ENCODE measurements around the gene TUSC2.
A peak's percentile ranks its signal among the peaks of the same experiment; 100 is the strongest.

The TUSC2 gene

DNA sequence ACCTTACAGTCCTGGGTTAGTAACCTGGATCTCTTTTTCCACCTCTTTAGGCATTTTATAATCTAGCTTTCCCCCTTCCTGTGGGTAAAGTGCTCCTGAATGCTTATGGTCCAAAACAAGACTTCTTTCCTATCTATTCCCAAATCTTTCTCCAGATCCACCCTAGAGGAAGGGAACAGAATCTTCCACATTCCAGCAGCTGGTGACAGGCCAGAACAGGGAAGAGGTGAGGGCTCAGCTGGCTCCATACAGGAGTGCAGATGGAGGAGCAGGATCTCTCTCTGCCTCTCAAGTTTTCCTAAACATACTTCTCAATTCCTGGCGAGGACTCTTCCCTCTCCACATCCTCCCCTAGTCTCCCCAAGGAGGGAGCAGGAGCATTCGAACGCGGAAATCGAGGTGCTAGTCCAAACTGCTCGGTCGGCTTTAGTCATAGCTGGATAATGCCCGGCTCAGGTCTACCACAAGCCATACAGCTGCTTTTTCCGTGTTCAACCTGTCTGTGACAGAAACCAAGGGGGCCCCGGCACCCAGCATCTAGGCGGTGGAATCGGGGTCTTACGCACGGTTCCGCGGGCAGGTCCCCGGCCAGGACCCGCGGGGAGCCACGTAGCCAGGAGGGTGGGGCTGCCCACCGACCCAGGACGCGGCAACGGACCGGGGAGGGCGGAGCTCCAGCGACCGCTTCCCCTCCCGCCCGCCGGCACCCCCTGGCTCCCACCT lies 8.6 kb upstream of the TUSC2 start:
- peaks cover 37 to 63% of the 10 kb centered on the region in 2 donors for H3K4me1 ChIP-seq (ENCODE audit: control insufficient read depth in 1 of 2, insufficient read depth in 2 of 2, low read length in 2 of 2)

DNA sequence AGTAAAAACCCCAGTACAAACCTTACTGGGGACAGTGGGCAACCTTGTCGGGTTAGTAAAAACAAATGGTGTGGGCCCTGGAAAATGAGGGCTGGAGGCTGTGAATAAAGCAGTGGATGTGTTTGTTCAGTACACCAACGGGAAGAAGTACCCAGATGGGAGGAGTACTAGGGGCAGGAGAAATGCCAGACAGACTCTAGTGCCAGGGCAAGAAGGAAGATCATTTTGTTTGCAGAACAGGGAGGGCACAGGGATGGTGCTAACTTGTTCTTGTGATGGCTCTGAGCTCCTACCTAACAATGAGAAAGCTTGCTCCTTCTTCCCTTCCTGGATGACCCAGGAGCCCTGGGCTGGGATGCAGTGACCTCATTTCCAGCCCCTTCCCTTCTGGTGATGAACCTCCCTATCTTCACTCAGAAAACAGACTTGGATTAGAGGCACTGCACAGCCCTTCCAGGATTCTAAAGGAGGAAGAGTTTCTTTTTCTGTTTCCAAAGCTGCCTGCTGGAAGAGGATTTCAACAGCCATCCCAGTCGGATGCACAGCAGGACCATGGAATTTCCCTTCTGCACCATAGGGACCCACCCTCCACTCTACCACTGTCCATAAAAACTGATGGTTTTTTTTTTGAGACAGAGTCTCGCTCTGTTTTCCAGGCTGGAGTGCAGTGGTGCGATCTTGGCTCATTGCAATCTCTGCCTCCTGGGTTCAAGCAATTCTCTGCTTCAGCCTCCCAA lies 6.5 kb upstream of the TUSC2 start:
- H3K36me3 ChIP-seq (ENCODE audit: control insufficient read depth in 1 of 2, insufficient read depth in 2 of 2, low read length in 2 of 2), result peaks cover 25 to 38% of the 10 kb centered on the region in 2 donors
- peak overlapping the region; percentile 26 for H3K27ac ChIP-seq (ENCODE audit: low read depth, low read length)
- peaks cover 23 to 45% of the 10 kb centered on the region in 2 donors for H3K4me1 ChIP-seq (ENCODE audit: control insufficient read depth in 1 of 2, insufficient read depth in 2 of 2, low read length in 2 of 2)
- H3K27me3 ChIP-seq (ENCODE audit: control insufficient read depth in 1 of 2, insufficient read depth in 2 of 2, low read length in 2 of 2), result no peaks in the 10 kb centered on the region
- H3K9ac ChIP-seq (ENCODE audit: low read depth in 1 of 2, low read length in 2 of 2), result peak overlapping the region; percentile 5 to 38
- H3K9me3 ChIP-seq (ENCODE audit: control insufficient read depth in 1 of 2, low read length in 2 of 2), result no peaks in the 10 kb centered on the region
- no peak overlapping the region for H3K4me3 ChIP-seq (ENCODE audit: low read depth in 1 of 2, low read length in 2 of 2)

More for the DNA sequence above, 8.6 kb upstream of the TUSC2 start:
- H3K36me3 ChIP-seq (ENCODE audit: control insufficient read depth in 1 of 2, insufficient read depth in 2 of 2, low read length in 2 of 2), result peaks cover 4 to 18% of the 10 kb centered on the region in 2 donors
- peak overlapping the region; percentile 98 for H3K27ac ChIP-seq (ENCODE audit: low read depth, low read length)
- peak overlapping the region; percentile 74 to 81 for H3K4me3 ChIP-seq (ENCODE audit: low read depth in 1 of 2, low read length in 2 of 2)
- H3K9ac ChIP-seq (ENCODE audit: low read depth in 1 of 2, low read length in 2 of 2), result peak overlapping the region; percentile 88 to 95
- H3K27me3 ChIP-seq (ENCODE audit: control insufficient read depth in 1 of 2, insufficient read depth in 2 of 2, low read length in 2 of 2), result no peaks in the 10 kb centered on the region
- H3K9me3 ChIP-seq (ENCODE audit: control insufficient read depth in 1 of 2, low read length in 2 of 2), result no peaks in the 10 kb centered on the region

DNA sequence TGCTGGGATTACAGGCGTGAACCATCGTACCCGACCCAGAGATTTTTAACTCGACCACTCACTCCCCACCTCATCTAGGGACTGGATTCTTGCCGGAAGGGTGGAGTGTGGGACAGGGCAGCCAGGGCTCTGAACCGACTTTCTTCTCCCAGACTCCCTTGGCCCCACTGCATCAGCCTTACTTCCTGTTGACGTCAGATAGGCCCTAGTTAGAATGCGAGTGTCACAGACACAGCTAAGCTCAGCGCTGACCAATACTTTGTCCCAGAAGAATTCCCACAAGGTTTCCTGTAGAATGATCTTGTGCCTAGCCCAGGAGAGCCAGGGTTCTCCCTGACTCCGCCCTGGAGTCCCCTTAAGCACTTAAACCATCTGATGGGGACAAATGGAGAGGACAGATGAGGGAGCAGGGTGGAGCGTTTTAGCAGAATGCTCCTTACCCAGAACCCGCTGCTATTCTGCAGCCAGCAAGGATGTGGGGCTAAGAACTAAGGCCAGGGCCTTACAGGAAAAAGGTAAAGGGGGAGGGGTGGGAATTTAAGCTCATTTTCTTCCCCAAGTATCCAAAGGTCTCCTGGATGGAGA lies 5.8 kb upstream of the TUSC2 start:
- peak overlapping the region; percentile 5 to 38 for H3K9ac ChIP-seq (ENCODE audit: low read depth in 1 of 2, low read length in 2 of 2)
- H3K4me3 ChIP-seq (ENCODE audit: low read depth in 1 of 2, low read length in 2 of 2), result no peak overlapping the region
- peaks cover 25 to 41% of the 10 kb centered on the region in 2 donors for H3K36me3 ChIP-seq (ENCODE audit: control insufficient read depth in 1 of 2, insufficient read depth in 2 of 2, low read length in 2 of 2)
- peak overlapping the region; percentile 26 for H3K27ac ChIP-seq (ENCODE audit: low read depth, low read length)
- H3K9me3 ChIP-seq (ENCODE audit: control insufficient read depth in 1 of 2, low read length in 2 of 2), result no peaks in the 10 kb centered on the region
- peaks cover 23 to 44% of the 10 kb centered on the region in 2 donors for H3K4me1 ChIP-seq (ENCODE audit: control insufficient read depth in 1 of 2, insufficient read depth in 2 of 2, low read length in 2 of 2)
- no peaks in the 10 kb centered on the region for H3K27me3 ChIP-seq (ENCODE audit: control insufficient read depth in 1 of 2, insufficient read depth in 2 of 2, low read length in 2 of 2)

GRCh38 chr3:50331364-50331907 lies 3.4 kb upstream of the TUSC2 start:
- Histone ChIP-seq H3K27ac (ENCODE audit: low read depth, low read length) (no peak overlapping the region), H3K4me3 (ENCODE audit: low read depth in 1 of 2, low read length in 2 of 2) (no peak overlapping the region), H3K27me3 (ENCODE audit: control insufficient read depth in 1 of 2, insufficient read depth in 2 of 2, low read length in 2 of 2) (no peaks in the 10 kb centered on the region), H3K4me1 (ENCODE audit: control insufficient read depth in 1 of 2, insufficient read depth in 2 of 2, low read length in 2 of 2) (peaks cover 29 to 50% of the 10 kb centered on the region in 2 donors), H3K9ac (ENCODE audit: low read depth in 1 of 2, low read length in 2 of 2) (no peak overlapping the region), H3K9me3 (ENCODE audit: control insufficient read depth in 1 of 2, low read length in 2 of 2) (no peaks in the 10 kb centered on the region), H3K36me3 (ENCODE audit: control insufficient read depth in 1 of 2, insufficient read depth in 2 of 2, low read length in 2 of 2) (peaks cover 25 to 41% of the 10 kb centered on the region in 2 donors)

DNA sequence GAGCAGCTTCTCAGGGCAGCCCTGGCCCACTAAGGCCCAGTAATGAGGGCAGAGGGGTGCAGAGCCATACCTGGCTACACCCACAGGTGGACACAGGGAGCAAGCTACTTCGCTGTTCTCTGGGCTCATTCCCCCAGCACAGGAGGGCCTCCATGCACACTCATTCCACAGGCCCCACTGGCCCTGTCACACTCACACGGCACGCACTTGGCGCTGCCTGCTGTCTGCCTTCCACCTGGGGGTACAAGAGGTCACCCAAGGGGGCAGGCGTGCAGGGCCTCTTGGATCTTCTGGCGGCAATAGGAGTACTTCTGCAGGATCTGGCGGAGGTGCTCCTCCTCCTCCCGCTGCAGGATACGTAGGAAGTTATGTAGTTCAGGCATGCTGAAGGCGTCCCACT lies 2.3 kb upstream of the TUSC2 start:
- Histone ChIP-seq H3K4me3 (ENCODE audit: low read depth in 1 of 2, low read length in 2 of 2) (no peak overlapping the region), H3K36me3 (ENCODE audit: control insufficient read depth in 1 of 2, insufficient read depth in 2 of 2, low read length in 2 of 2) (peaks cover 28 to 52% of the 10 kb centered on the region in 2 donors), H3K4me1 (ENCODE audit: control insufficient read depth in 1 of 2, insufficient read depth in 2 of 2, low read length in 2 of 2) (peaks cover 22 to 39% of the 10 kb centered on the region in 2 donors), H3K9ac (ENCODE audit: low read depth in 1 of 2, low read length in 2 of 2) (no peak overlapping the region), H3K27ac (ENCODE audit: low read depth, low read length) (no peak overlapping the region), H3K9me3 (ENCODE audit: control insufficient read depth in 1 of 2, low read length in 2 of 2) (no peaks in the 10 kb centered on the region), H3K27me3 (ENCODE audit: control insufficient read depth in 1 of 2, insufficient read depth in 2 of 2, low read length in 2 of 2) (no peaks in the 10 kb centered on the region)

DNA sequence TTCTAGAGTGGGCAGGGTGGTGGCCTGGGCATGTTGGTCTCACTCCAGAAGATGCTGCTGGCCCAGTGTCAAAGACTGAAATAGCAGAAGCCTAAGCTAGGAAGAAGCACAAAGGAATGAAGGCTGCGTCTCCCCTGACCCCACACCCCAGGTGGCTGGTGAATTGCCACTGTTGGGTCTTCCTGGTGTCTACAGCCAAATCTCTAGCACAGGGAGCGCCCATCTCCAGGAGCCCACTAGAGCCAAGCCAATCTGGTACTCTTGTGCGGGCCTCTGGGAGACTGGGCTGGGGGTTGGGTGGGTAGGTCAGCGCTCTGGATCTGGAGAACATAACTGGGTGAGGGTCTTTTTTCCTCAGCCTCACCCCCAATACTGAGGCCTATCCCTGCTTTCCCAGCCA lies 894 bp downstream of the TUSC2 start:
- Histone ChIP-seq H3K27ac (ENCODE audit: low read depth, low read length) (no peak overlapping the region), H3K9me3 (ENCODE audit: control insufficient read depth in 1 of 2, low read length in 2 of 2) (no peaks in the 10 kb centered on the region), H3K9ac (ENCODE audit: low read depth in 1 of 2, low read length in 2 of 2) (peak overlapping the region; percentile 91), H3K36me3 (ENCODE audit: control insufficient read depth in 1 of 2, insufficient read depth in 2 of 2, low read length in 2 of 2) (peaks cover 28 to 42% of the 10 kb centered on the region in 2 donors), H3K4me3 (ENCODE audit: low read depth in 1 of 2, low read length in 2 of 2) (peak overlapping the region; percentile 85 to 90), H3K27me3 (ENCODE audit: control insufficient read depth in 1 of 2, insufficient read depth in 2 of 2, low read length in 2 of 2) (no peaks in the 10 kb centered on the region), H3K4me1 (ENCODE audit: control insufficient read depth in 1 of 2, insufficient read depth in 2 of 2, low read length in 2 of 2) (peaks cover 24 to 48% of the 10 kb centered on the region in 2 donors)

DNA sequence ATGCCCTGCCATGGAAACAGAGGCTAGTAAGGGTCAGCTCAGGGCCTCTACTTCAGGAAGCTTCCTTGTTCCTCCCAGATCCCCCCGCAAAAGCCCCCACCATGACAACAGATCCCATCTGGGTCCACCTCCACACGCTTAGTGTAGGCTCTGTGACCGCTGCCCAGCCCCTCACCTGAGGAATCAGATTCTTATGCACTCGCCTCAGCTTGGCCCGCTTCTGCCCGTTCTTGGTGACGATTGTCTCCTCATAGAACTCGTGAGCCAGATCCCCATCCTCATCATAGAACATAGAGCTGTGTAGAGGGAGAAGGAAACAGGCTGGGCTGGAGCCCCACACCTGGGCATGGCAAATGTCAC lies 1.9 kb downstream of the TUSC2 start:
- peaks cover 29 to 52% of the 10 kb centered on the region in 2 donors for H3K4me1 ChIP-seq (ENCODE audit: control insufficient read depth in 1 of 2, insufficient read depth in 2 of 2, low read length in 2 of 2)
- H3K27me3 ChIP-seq (ENCODE audit: control insufficient read depth in 1 of 2, insufficient read depth in 2 of 2, low read length in 2 of 2), result no peaks in the 10 kb centered on the region
- H3K9ac ChIP-seq (ENCODE audit: low read depth in 1 of 2, low read length in 2 of 2), result no peak overlapping the region
- H3K4me3 ChIP-seq (ENCODE audit: low read depth in 1 of 2, low read length in 2 of 2), result no peak overlapping the region
- peaks cover 19 to 32% of the 10 kb centered on the region in 2 donors for H3K36me3 ChIP-seq (ENCODE audit: control insufficient read depth in 1 of 2, insufficient read depth in 2 of 2, low read length in 2 of 2)
- H3K9me3 ChIP-seq (ENCODE audit: control insufficient read depth in 1 of 2, low read length in 2 of 2), result no peaks in the 10 kb centered on the region
- H3K27ac ChIP-seq (ENCODE audit: low read depth, low read length), result no peak overlapping the region

DNA sequence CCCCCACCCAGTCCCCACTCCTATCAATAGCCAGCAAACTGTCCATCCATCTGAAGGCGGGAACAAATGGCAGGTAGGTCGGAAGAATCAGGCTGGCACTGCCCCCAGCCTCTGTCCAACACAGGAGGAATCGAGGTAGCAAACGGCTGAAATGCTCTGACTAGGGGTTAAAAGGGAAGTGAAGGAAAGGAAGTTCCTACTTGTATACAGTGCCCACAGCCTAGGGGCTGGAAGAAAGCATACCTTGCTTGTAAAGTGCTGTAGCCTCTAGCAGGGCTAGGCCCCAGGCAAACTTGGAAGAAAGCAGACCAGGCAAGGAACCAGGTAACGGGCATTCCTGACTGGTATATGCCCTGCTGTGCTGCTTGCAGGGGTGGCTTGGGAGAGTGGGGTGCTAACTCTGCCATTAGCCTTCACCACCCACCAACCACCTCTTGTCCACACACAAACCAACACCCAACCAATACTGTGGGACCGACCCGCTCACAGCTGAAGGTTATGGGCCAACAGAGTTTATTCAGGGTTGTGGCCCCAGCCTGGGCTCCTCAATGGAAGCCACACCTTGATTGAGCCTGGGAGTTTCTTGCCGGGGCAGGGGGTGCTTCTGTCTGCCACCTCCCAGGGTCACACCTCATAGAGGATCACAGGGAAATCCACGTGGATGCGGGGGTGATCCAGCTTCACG lies 2.4 kb downstream of the TUSC2 start:
- Histone ChIP-seq H3K4me3 (ENCODE audit: low read depth in 1 of 2, low read length in 2 of 2) (no peak overlapping the region), H3K27me3 (ENCODE audit: control insufficient read depth in 1 of 2, insufficient read depth in 2 of 2, low read length in 2 of 2) (no peaks in the 10 kb centered on the region), H3K9me3 (ENCODE audit: control insufficient read depth in 1 of 2, low read length in 2 of 2) (no peaks in the 10 kb centered on the region), H3K4me1 (ENCODE audit: control insufficient read depth in 1 of 2, insufficient read depth in 2 of 2, low read length in 2 of 2) (peaks cover 29 to 53% of the 10 kb centered on the region in 2 donors), H3K9ac (ENCODE audit: low read depth in 1 of 2, low read length in 2 of 2) (no peak overlapping the region), H3K27ac (ENCODE audit: low read depth, low read length) (no peak overlapping the region), H3K36me3 (ENCODE audit: control insufficient read depth in 1 of 2, insufficient read depth in 2 of 2, low read length in 2 of 2) (peaks cover 14 to 27% of the 10 kb centered on the region in 2 donors)

DNA sequence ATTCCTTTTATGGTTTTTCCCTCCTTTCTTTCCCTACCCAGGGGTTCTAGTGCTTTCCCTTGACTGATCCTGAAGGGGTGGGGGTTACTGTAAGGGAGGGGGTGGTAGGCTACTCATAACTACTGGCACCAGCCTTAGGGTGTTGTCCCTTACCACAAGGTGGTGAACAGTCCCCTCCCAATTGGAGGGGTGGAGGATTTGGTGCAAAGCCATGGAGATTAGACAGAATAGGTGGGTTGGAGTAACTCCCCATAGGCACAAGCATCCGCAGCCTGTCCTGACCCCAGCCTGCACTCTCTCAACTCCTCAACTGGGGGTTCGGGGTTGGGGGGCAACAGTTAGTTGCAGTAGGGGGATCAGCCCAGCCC lies 2.9 kb downstream of the TUSC2 start:
- H3K9ac ChIP-seq (ENCODE audit: low read depth in 1 of 2, low read length in 2 of 2), result no peak overlapping the region
- H3K4me3 ChIP-seq (ENCODE audit: low read depth in 1 of 2, low read length in 2 of 2), result no peak overlapping the region
- no peak overlapping the region for H3K27ac ChIP-seq (ENCODE audit: low read depth, low read length)
- no peaks in the 10 kb centered on the region for H3K9me3 ChIP-seq (ENCODE audit: control insufficient read depth in 1 of 2, low read length in 2 of 2)
- no peaks in the 10 kb centered on the region for H3K27me3 ChIP-seq (ENCODE audit: control insufficient read depth in 1 of 2, insufficient read depth in 2 of 2, low read length in 2 of 2)
- peaks cover 9 to 21% of the 10 kb centered on the region in 2 donors for H3K36me3 ChIP-seq (ENCODE audit: control insufficient read depth in 1 of 2, insufficient read depth in 2 of 2, low read length in 2 of 2)
- peaks cover 35 to 58% of the 10 kb centered on the region in 2 donors for H3K4me1 ChIP-seq (ENCODE audit: control insufficient read depth in 1 of 2, insufficient read depth in 2 of 2, low read length in 2 of 2)

All from duodenal mucosa (tissue), 2 donors.